AG09309 (cell line): ENCODE data around the gene FGD6.

Source experiments
- DNase-seq: peaks from one replicate; pipeline ENCODE4 v3.0.0-alpha.2; 2010; ENCODE audit warnings: low read depth
- H3K4me3 ChIP-seq: 2 replicates; pipeline ENCODE4 v1.5.1; 2011; ENCODE audit warnings: mild to moderate bottlenecking, low read depth, low read length, moderate library complexity; ENCODE audit not compliant: control insufficient read depth
- TF ChIP-seq, protein P1 (sequence below): IDR thresholded peaks from 2 replicates; pipeline ENCODE4 v1.5.1; 2011; ENCODE audit warnings: mild to moderate bottlenecking, low read depth, low read length, inconsistent platforms; ENCODE audit not compliant: insufficient read depth, control insufficient read depth; ENCODE audit errors: missing control alignments

Gene FGD6

GRCh38 chr12:95060951-95061350, 156.3 kb downstream of the FGD6 start:
- no peak overlapping the region for H3K4me3 ChIP-seq
- DNase-seq: no peak
- TF ChIP-seq, protein P1, sequence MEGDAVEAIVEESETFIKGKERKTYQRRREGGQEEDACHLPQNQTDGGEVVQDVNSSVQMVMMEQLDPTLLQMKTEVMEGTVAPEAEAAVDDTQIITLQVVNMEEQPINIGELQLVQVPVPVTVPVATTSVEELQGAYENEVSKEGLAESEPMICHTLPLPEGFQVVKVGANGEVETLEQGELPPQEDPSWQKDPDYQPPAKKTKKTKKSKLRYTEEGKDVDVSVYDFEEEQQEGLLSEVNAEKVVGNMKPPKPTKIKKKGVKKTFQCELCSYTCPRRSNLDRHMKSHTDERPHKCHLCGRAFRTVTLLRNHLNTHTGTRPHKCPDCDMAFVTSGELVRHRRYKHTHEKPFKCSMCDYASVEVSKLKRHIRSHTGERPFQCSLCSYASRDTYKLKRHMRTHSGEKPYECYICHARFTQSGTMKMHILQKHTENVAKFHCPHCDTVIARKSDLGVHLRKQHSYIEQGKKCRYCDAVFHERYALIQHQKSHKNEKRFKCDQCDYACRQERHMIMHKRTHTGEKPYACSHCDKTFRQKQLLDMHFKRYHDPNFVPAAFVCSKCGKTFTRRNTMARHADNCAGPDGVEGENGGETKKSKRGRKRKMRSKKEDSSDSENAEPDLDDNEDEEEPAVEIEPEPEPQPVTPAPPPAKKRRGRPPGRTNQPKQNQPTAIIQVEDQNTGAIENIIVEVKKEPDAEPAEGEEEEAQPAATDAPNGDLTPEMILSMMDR: no peak

DNA sequence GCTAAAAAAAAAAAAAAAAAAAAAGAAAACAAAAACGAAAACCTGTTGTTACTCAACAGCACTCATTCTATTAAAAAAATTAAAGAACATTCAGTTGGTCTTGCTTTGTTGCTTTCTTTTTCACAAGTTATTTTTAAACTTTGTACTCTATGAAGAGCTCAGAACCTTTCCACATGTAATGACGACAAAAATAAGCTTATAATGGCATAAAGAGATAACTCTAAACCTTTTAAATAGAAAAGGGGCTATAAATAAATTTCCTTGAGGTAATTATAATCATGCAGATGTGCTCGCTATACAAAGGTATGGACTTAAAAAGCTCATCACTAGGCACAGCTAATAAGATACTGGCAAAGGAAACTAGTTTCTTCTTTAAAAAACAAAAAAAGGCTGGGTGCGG, 157.3 kb downstream of the FGD6 start:
- TF ChIP-seq, protein P1: no peak
- no peak overlapping the region for H3K4me3 ChIP-seq
- no peak for DNase-seq

GRCh38 chr12:95057424-95057823, 159.8 kb downstream of the FGD6 start:
- DNase-seq: no peak
- H3K4me3 ChIP-seq: no peak overlapping the region
- TF ChIP-seq, protein P1: no peak

DNA sequence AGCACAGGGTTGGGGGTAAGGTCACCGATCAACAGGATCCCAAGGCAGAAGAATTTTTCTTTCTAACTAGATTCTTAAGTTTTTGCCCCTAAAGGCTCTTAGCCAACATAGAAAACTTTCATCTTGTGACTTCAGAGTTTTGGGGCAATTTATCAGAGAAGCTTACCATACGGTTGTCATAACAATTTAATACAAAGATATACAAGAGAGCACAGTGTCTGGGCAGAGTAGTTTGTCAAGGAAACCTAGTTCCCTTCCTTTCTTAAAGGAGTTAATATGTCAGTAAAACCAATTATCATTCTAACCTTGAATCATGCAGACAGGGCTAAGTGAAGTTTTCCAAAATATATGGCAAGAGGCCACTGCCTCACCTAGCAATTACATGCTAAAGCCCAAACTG, 162.2 kb downstream of the FGD6 start:
- no peak for DNase-seq
- TF ChIP-seq, protein P1: no peak

DNA sequence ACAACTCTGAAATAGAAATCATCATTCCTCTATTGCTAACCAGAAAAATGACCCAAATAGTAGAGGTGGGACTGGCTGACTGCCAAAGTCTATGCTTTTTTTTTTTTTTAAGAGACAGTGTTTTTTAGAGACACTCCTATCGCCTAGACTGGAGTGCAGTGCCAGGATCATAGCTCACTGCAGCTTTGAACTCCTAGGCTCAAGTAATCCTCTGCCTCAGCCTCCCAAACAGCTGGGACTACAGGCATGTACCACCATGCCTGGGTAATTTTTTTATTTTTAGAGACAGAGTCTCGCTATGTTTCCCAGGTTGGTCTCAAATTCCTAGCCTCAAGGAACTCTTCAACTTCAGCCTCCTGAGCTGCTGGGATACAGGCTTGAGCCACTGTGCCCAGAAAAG, 163.1 kb downstream of the FGD6 start:
- DNase-seq: no peak
- TF ChIP-seq, protein P1: no peak

More for the DNA sequence above, 162.2 kb downstream of the FGD6 start:
- no peak overlapping the region for H3K4me3 ChIP-seq

DNA sequence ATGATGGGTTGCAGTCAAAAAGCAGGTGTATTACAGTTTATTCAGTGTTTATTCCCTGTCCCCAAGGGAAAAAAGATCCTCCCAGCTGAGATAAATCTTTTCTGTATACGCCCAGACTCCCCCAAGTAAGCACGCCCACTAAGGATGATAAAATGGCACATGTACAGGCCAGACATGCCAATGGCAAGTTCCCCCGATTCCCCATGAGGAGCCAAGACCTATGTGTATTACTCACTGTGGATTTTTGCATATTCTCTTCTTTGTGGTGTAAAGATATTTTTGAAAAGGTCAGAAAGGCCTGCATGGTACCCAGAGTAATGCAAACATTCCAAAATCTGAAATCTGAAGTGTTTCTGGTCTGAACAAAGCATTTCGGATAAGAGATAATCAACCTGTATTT, 166.0 kb downstream of the FGD6 start:
- no peak overlapping the region for H3K4me3 ChIP-seq
- no peak for DNase-seq
- TF ChIP-seq, protein P1: no peak

More for the DNA sequence above, 163.1 kb downstream of the FGD6 start:
- no peak overlapping the region for H3K4me3 ChIP-seq

- H3K4me3 ChIP-seq: no peak overlapping the region
- DNase-seq: no peak
- TF ChIP-seq, protein P1: no peak
Observed at GRCh38 chr12:95037906-95038305, 179.4 kb downstream of the FGD6 start.
